NOMO-1 treated with DMSO at 0.1 percent for 48 hours (cell line): ENCODE results near the gene ZMIZ1.

ENCODE experiments used
- DNase-seq: peaks from one replicate; lab custom pipeline; 2025; ENCODE audit not compliant: unreplicated experiment; lab: John Stamatoyannopoulos, UW

Gene ZMIZ1

DNA sequence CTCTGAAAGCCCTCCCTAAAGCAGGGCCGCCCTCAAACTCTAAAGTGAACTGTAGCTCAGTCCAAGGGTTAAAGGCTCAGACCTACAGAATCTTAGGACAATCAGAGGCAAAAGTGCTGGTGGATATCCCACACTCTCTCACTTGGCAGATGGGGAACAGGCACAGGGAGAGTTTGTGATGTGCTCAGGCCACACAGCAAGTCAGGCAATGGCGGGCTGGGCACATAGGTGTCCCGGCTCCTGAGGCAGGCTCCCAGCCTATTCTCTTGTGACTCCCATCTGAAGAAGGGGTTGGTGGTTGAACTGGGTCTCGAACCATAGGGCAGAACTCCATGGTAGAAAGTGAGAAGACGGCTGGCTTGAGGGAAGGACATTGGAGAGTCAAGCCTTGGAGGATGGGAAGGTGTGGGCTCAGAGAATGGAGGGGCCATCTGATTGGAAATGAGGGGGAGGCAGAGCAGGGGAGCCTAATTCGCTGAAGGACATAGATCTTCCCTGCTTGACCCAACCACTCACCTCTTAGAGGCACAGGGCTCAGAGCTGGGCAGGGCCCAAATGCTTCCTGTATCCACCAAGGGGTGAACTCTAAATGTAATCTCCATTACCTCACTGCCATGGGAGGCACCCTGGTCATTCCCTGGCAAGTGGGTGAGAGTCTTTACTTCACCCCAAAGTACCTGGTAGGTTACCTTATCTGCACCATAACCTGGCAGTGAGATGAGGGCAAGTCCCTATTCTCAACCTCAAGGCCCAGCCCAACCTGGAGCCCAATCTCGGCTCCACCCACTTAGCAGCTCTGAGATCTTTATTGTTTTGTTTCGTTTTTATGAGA, 4.9 kb upstream of the ZMIZ1 start:
- DNase-seq = no peak

DNA sequence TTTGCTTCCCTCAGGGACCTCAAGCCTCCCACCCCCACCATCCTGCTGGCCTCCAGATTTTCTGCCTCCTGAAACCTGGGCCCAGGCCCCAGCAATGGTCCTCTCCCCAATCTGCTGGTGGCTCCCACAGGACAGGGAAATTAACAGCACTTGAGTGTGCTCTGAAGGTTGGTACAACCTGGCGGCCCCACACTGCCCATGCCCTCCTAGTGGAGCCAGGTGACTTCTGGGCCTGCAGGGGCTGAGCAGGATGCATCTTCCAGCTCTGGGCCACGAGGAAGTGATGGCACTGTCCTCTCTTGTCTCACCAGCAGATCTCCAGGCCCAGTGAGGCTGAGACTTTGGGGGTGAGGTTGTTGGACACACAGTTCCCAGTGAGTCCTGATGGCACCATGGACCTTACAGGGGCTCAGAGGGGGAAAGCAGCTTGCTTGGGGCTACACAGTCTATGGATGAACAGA, 3.6 kb upstream of the ZMIZ1 start:
- no peak for DNase-seq

DNA sequence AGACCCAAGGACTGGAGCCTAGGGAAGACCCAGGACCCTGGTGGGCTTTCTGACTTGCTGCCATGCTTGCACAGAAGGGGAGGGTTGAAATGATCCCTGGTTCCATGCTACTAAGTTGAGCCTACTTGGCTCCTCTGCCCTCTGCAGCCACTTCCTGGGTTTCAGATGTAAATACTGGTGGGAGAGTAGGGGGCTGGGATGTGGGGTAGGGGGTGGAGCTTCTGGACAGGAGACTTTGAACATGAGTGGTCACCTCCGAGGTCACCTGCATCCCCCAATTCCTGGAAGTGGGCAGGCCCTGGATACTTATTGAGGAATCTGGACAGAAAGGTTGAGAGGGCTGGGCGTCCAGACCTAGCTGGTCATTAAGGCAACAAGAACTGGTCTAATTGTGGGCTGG, 2.9 kb upstream of the ZMIZ1 start:
- no peak for DNase-seq

DNA sequence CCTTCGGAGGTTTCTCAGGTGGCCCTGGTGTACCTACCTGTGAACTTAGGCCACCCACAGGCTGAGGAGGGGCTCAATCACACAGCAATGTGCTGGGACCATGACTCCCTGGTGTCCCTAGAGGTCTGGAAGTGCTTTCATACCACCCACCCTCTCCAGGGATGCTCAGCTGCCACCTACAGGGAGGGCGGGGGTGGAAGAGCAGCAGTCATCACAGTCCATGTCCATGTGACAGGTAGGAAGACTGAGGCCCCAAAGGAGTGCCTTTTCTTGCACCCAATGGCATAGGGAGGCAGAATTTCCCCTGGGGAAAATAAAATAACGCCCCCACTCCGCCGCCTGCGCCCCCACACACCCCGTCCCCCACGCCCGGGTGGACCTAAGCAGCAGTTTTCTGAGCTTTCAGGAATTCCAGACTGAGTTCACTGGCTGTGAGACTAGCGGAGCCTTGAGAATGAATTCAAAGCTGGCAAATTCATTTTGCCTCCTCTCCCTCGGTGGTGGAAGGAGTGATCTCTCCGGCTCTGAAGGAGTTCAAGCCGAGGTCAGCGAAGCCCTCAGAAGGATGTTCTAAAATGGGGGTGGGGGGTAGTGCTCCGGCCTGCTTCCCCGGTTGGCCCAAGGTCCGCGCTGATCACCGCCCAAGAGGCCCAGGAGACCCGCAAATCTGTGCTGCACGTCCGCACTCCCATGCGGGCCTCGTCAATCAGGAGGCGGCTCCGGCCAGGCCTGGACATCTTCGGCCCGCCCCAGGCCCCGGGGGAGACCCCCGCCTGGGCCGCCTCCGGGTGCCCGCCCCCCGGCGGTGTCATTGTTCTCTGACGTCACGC, 2.1 kb upstream of the ZMIZ1 start:
- DNase-seq = no peak

DNA sequence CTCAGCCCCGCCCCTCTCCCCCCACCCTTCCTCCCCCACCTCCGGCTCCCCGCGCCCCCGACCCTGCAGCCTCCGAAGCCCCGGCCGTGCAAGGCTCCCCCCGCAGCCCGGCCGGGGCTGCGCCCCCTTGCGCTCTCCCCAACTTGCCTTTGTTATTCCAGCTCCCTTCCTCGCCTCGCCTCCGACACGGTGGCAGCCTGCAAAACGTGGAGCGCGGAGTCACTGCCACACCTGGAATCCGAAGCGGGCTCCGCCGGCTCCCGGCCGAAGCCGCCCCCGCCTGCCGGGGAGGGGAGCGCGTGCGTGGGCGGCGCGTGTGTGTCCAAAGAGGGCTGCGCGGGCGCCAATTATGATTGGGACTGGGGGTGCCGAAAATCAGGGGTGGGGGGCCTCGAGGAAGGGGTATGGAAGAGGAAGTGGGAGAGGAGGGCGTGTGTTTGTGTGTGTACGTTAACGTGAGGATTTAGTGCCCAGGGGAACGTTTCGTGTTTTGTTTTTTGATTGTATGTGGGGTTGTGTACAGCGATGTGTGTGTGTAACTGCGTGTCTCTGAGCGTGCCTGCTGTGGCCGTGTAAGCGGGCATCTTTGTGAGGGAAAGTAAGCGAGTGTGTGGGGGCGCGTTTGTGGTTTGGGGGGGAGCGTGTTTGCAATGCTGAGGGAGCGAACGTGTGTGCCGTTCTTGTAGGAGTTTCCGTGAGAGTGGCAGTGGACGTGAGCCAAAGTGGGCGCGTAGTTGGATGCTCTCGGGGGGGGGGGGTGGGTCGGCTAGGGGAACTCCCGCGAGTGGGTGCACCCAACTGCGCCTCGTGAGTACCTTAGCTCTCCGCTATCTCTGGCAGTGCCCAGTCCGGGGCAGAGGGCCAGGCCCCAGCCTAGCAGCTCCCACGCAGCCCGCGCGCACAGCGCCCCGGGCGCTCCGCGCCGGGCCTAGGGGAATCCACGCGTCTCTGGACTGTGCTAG, 1.2 kb upstream of the ZMIZ1 start:
- DNase-seq = peak; percentile 75

DNA sequence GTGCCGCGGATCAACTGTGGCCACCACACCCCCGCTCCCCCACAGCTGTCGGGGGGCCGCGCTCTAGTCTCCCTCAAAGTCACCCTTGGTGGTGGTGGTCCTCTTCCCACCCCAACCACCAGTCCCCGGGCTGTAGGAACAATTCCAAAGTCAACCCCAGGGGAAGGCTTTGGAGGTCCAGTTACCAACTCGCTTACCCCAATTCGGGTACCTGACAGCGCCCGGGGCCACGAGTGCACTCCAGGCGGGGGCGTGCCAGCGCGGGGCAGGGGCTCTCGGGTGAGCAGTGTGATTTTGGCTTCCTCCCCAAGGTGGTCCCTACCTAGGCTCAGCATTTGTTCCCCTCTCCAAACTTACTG, 584 bp upstream of the ZMIZ1 start:
- DNase-seq = no peak

DNA sequence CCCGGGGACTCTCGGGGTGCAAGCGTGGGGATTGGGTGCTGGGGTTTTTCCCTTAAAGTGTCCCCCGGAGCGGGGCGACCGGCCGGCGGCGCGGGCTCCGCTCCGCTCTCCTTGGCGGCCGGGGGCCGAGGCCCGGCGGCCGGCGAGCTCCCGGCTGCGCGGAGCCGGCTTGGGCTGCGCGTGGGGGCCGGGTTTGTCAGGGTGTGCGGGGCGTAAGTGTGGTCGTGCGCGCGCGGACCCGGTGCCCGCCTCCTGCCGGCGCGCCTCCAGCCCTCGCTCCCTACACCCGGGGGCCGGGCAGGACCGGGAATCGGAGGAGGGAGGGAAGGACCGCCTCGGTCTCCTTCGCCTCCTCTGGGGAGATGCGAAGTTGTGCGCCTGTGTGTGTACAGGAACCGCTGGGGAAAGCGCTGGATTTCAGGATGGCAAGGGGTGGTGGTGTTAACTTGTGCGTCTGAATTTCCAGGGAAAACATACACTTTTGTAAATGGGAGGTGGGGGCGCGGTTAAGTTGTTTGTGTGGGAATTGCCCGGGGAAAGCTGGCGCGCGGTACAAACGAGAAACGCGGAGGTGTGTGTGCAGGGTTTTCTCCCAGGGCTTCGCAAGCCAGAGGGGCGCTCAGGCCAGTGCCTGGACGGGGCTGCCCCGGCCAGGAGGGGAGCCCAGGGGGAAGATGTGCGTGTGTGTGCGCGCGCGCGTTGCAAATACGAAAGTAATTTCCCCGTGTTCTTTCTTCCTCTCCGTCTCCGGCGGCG, 737 bp downstream of the ZMIZ1 start:
- DNase-seq = peak; percentile 35

DNA sequence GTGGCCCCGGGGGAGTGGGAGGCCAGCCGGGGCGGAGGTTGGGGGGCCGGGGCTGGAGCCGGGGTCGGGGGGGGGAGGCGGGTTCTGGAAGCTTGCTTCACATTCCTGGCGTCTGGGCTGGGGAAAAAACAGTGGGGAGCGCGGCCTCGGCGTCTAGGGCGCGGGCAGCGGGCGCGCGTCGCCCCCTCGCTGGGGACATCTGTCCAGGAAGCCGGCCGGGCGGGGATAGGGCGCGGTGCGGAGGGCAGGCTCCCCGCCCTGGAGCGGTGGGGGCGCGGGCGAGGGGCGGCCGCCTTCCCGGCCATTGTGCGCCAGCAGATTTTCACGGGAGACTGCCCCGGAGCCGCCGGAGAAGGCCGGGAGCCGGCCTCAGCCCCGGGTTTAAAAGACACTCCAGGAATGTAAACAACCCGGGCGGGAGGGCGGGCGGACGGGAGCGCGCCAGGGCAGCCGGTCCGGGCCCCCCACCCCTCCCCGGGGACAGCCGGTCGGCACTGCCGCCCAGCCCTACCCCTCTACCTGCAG, 1.4 kb downstream of the ZMIZ1 start:
- DNase-seq = no peak

DNA sequence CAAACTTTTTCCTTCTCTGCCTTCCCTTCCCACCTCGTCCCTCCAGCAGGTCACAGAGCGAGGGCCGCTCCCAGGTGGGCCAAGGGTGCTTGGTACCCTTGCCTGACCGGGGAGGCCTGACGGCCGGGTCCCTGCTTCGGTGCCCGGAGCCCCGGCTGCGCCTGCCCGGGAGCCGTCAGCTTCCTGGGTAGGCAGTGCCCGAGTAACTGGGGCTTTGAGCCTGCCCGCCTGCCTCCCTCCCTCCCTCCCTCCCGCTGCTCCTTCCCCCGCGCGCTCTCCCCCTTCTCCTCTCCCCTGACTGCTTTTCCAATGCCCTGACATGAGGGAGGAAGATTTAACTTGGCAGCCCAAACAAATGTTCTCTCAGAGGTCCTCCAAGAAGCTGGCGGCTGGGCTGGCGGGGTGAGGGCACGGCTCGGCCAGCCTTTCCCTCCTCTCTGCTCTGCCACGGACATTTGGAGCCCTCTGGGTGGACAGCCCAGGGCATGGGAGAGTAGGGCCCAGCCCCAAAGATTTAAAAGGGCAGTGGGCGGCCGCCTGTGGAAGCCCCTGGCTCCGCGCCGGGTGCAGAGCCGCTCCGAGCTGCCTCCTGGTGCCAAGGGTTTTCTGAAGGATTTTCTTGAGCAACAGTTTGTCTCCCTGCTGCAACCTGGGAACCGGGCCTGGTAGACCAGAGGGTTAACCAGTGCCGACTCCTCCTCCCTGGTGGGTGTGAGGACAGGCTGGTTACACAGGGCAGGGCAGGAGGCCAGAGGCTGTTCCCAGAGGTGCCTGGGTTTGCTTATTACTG, 2.0 kb downstream of the ZMIZ1 start:
- peak; percentile 34 for DNase-seq

DNA sequence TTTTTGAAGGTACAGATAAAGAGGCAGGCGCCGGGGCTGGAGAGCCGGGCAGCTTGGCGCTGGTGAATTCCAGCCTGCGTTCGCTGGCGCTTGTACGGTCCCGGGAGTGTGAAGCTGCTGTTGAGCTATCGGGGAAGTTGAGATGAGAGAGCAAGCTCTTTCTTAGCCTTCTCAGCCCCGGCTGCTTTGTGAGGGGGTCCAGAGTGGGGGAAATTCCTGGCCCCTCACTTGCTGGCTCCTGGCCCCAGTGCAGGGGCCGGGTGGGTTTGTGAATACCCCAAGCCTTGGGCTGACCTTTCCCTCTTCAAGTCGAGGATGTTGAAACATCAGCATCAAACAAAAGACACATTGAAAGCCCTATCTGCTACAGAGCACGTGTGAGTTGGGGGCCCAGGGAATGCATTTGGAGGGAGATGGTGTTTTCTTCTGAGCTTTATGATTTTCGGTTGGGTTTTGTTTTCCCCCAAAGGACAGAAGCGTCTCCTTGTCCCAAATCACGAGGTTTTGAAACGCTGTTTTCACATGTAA, 2.7 kb downstream of the ZMIZ1 start:
- no peak for DNase-seq

DNA sequence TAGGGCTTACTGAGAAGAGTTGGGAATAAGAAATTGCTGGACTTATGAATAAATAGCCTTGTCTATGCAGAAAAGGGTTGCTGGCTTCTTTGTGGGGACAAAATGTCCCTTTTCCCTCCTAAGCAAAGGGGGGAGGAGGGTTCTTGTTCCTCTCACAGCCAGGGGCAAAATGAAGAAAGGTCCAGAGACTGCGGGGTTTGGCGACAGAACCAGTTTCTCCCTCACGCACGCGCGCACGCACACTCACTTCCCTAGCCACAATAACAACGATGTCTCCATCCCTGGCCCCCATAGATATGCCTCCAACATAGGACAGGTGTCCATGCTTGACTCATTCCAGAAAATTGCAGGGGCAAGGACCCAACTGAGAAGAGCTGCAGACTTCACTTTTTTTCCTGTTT, 3.3 kb downstream of the ZMIZ1 start:
- DNase-seq = no peak

DNA sequence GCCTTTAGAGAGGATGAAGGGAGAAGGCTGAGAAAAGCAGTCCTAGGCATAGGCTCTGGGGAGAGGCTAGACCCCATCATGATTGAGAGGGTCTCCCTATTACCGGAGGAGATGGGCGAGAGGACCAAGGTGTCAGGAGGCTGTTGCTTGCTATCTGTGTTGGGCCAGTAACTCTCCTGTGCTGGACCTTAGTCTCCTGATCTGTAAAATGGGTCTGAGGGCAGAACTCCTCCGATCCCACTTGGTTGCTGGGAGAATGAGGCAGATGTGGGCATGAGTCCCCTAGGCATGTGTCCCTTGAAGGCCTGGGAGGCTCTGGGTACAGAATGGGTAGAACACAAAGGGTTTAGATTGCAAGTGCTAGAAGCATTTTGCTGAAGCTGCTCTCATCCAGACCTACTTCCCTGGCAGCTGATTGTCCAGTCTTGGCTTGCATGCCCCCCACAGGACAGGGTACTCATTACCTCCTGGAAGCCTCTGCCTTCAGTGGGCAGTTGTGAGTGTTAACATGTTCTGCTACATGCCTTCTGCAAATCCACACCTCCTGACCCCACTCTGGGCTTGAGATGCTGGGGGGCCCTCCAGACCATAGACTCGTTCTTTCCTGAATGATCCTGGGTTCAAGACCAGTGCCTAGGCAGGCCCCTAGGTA, 4.4 kb downstream of the ZMIZ1 start:
- no peak for DNase-seq

DNA sequence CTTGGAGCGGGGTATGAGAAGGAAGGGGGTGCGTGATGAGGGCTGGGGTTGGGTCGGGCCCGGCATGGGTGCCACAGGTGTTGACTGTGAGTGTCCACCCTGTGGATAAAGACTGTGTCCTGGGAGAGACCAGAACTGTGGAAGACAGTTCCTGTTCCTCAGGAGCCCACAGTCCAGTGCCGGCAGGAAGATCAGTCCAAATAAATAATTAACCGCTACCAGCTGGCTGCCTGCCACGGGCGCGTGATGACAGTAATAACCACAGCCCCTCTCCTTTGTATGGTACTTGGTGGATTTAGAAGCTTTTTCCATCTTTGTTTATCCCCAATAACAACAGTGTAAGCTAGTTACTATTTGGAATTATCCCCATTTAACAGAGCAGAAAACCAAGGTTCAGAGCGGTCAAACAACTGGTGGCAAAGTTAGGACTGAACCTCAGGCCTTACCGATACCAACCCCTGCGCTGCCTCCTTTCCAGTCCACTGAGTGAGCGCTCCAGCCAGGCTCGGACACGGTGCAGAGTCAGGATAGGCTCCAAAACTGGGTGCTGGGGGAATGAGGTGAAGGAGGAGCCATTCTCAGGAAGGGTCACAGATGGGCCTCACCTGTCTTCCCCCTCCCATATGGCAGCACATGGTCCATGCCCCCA, 5.1 kb downstream of the ZMIZ1 start:
- DNase-seq = no peak

DNA sequence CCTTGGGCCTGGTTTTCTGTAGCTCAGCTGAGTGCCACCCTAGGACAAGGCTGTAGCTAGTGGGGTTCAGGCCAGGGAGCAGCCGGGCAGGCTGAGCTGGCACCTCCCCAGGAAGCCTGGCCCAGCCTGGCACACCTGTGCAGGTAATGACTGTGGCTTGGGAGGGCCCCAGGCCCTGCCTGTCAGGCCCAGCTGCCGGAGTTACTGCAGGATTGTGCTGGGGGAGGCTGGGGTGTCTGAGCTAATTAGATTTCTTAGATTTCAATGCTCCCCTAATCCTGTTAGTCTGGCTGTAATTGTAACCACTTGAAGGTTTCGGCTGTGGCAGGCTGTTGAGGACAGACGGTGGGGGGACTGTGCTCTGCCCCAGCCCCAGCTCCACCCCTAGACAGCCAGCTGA, 6.0 kb downstream of the ZMIZ1 start:
- DNase-seq = no peak

DNA sequence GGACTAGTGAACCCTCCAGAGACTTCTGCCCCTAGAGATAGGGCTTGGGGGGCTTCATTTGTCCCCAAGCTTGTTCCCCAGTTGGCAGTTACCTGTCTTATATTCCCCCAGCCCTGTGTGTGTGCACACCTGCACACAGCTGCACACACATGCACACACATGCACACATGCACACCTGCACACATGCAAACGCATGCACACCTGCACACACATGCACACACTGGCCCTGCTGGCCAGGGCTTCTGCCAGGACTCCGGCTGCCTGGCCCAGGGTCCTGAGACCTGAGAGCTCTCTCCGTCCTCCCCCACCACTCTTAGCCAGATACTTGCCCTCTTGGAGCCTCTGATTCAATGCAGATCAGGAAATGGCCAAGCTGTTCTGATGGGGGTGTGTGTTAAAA, 6.7 kb downstream of the ZMIZ1 start:
- no peak for DNase-seq

DNA sequence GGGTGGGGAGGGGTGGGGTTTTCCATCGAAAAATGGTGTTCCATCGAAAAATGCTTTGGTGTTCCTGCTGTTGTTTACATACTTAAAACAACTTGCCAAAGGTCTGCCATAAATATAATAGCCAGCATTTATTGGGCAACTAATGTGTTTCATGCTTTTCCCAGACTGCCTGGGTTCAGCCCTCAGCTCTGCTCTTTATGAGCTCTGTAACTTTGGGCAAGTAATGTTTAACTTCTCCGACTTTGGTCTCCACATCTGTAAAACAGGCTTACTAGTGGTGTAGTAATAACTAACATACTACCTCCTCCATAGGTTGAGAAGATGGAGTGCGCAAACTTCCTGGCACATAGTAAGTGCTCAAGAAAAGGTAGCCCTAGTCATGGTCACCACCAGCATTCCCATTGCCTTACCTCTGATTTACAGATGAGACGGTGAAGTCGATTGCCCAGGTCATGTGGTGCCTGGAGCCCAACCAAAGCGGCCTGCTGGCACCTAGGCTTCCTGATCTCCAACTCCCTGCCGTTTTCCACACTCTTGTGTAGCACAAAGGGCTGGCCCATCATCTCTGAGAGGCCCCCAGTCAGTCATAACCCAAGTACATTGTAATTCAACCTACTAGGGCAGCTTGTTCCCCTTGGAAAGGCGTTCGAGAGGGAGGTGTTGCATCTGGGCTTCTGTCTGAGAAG, 8.9 kb downstream of the ZMIZ1 start:
- no peak for DNase-seq

DNA sequence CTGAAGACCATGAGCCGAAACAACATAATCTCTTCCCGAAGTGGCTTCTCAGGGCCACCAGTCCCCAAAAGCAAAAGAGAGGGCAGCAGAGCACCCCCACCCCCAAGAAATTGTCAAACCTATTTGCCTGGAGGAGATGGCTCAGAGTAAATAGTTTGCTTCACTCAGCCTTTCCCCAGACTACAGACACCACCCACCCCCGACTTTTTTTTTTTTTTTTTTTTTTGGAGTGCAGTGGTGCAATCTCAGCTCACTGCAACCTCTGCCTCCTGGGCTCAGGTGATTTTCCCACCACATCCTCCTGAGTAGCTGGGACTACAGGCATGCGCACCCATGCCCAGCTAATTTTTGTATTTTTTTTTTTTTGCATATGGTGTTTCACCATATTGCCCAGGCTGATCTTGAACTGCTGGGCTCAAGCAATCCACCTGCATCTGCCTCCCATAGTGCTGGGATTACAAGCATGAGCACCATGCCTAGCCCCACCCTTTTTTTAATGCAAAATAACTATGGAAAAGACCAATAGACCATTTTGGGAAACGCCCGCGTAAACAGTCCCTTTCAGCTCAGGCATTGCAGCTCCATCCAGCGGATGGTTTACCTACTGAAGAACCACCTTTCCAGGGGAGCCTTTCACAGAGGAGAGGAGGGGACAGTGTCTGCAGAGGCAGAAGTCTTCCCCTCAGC, 9.7 kb downstream of the ZMIZ1 start:
- no peak for DNase-seq
